ENCODE measurements around the gene JKAMP. TPM values are rescaled to one million over a fixed set of nuclear protein-coding genes. Genes with fewer than 3 reads are reported as not detected.
A peak's percentile ranks its signal among the peaks of the same experiment; 100 is the strongest.

The JKAMP gene
- total RNA-seq, 2 donors from 2014 or later: 38.0 to 66.0 TPM

DNA sequence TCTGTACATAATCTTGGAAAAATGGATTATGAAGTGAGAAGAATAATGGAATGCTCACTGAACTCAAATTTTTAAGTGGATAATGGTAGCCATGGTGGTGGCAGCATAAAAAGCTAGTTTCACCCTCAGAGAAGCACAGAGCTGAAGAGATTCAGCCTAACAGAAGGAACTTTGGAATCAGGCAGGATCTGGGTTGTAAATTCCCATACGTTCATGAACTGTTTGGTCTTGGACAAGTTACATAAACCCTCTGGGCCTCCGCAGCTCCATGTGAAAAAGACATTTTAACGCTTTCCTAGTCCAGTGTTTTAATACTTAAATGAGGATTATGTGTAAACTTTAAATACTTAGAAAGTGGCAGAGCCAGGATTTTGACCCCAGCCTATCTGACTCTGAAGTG lies 26.6 kb downstream of the JKAMP start:
- Histone ChIP-seq H3K27ac (no peak overlapping the region), H3K36me3 (no peaks in the 10 kb centered on the region), H3K27me3 (no peaks in the 10 kb centered on the region), H3K4me3 (no peak overlapping the region), H3K9me3 (no peaks in the 10 kb centered on the region), H3K4me1 (no peaks in the 10 kb centered on the region)
- TF ChIP-seq, protein P1, sequence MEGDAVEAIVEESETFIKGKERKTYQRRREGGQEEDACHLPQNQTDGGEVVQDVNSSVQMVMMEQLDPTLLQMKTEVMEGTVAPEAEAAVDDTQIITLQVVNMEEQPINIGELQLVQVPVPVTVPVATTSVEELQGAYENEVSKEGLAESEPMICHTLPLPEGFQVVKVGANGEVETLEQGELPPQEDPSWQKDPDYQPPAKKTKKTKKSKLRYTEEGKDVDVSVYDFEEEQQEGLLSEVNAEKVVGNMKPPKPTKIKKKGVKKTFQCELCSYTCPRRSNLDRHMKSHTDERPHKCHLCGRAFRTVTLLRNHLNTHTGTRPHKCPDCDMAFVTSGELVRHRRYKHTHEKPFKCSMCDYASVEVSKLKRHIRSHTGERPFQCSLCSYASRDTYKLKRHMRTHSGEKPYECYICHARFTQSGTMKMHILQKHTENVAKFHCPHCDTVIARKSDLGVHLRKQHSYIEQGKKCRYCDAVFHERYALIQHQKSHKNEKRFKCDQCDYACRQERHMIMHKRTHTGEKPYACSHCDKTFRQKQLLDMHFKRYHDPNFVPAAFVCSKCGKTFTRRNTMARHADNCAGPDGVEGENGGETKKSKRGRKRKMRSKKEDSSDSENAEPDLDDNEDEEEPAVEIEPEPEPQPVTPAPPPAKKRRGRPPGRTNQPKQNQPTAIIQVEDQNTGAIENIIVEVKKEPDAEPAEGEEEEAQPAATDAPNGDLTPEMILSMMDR (IDR thresholded peaks at IDR 0.05): no peak
- no peak for DNase-seq (ENCODE audit: low spot score)

DNA sequence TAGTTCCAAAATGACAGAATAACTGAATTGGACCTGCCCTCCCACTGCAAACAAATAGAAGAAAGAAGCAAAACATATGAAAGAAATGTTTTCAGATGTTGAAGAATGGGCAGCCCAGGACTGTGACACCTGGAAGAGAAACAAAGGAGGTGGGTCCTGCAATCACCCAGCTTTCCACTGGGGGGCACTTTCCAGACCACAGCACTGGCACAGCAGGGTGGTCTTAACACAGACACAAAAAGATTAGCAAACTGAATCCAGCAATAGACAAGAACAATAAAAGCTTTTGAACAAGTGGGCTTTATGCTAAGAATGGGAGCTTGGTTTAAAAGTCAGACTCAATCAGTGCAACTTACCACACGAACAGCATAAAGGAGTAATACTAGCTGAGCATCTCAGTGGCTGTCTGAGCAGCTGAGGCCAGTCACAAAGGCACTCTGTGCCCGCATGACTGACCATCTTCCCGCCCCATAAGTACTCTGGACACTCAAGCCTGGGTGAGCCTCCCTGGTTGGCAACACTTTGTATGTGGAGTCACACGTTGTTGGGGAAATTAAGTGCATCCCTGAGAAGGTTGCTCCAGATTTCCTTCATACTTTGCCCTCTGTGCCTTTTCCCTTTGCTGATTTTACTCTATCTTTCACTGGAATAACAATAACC lies 27.7 kb downstream of the JKAMP start:
- TF ChIP-seq, protein P1 (IDR thresholded peaks at IDR 0.05): peak; percentile 18 to 39
- H3K4me1 ChIP-seq: no peaks in the 10 kb centered on the region
- H3K27me3 ChIP-seq: no peaks in the 10 kb centered on the region
- no peak overlapping the region for H3K4me3 ChIP-seq
- no peaks in the 10 kb centered on the region for H3K36me3 ChIP-seq
- DNase-seq (ENCODE audit: low spot score): no peak
- H3K9me3 ChIP-seq: no peaks in the 10 kb centered on the region
- H3K27ac ChIP-seq: no peak overlapping the region

DNA sequence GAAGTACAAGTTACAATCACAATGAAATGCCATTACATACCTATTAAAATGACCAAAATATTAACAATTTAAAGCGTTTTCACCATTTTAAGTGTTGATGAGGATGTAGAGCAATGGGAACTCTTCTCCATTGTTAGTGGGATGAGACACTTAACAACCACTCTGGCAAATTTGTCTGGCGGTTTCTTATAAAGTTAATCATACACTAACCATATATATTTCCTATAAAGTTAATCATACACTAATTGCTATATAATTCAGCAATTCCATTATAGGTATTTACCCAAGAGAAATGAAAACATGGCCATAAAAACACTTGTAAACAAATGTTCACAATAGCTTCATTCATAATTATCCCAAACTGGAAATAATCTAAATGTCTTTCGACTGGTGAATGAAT lies 35.9 kb downstream of the JKAMP start:
- TF ChIP-seq, protein P1 (IDR thresholded peaks at IDR 0.05): no peak
- Histone ChIP-seq H3K27ac (no peak overlapping the region), H3K4me1 (no peaks in the 10 kb centered on the region), H3K27me3 (no peaks in the 10 kb centered on the region), H3K9me3 (no peaks in the 10 kb centered on the region), H3K36me3 (no peaks in the 10 kb centered on the region), H3K4me3 (no peak overlapping the region)
- no peak for DNase-seq (ENCODE audit: low spot score)

DNA sequence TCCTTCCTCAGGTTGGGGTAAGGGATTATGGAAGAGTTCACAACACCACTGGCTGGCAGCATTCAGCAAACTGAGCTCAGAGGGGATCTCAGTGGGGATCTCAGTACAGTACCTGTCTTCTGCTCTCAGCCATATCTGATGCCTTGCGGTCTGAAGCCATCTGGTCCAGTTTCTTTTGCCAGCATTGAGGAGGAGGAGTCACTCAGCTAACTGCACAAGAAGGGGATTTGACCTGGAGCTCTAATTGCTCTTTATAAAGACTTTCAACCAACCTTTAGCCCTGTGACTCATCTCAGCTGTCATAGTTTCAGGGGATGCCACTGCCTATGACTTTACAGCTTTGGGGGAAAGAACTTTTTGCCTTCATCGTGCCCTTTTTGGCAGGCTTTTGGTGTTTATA lies 44.9 kb downstream of the JKAMP start:
- Histone ChIP-seq H3K4me1 (no peaks in the 10 kb centered on the region), H3K36me3 (no peaks in the 10 kb centered on the region), H3K4me3 (no peak overlapping the region), H3K9me3 (no peaks in the 10 kb centered on the region), H3K27me3 (no peaks in the 10 kb centered on the region), H3K27ac (no peak overlapping the region)
- TF ChIP-seq, protein P1 (IDR thresholded peaks at IDR 0.05): no peak
- no peak for DNase-seq (ENCODE audit: low spot score)

DNA sequence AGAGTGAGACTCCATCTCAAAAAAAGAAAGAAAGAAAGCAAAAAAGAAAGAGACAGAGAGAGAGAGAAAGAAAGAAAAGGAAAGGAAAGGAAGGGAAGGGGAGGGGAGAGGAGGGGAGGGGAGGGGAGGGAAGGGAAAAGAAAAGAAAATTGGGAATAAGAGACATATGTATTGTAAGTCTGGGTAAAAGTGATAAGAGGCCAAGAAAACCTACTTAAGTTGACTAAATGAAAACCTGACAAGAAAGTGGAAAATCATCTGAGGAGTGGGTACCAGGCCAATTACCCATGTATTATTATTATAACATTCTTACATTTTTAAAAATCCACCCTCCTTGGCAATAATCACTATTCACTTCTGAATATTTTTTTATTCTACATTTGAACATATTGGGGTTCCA lies 46.0 kb downstream of the JKAMP start:
- H3K36me3 ChIP-seq: no peaks in the 10 kb centered on the region
- TF ChIP-seq, protein P1 (IDR thresholded peaks at IDR 0.05): no peak
- H3K4me3 ChIP-seq: no peak overlapping the region

DNA sequence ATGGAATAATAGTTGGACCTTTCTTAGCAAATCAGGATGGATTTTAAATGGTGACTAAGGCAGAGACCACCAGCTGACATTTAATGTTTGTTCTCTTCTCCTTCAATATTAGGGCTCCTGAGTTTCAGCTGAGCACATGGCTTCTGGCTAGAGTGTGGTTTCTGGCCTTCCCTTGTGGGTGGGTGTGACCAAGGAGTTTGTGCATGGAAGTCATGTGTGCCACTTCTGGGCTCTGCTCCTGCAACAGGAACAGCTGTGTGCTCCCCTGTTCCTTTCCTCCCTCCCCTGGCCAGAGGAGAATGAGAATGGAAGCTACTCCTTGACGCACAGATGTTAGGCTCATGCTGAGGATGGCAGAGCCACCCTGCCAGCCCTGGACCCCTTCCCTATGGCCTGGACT lies 48.1 kb downstream of the JKAMP start:
- Histone ChIP-seq H3K9me3 (no peaks in the 10 kb centered on the region), H3K27me3 (no peaks in the 10 kb centered on the region), H3K27ac (no peak overlapping the region), H3K36me3 (no peaks in the 10 kb centered on the region), H3K4me1 (no peaks in the 10 kb centered on the region), H3K4me3 (no peak overlapping the region)
- TF ChIP-seq, protein P1 (IDR thresholded peaks at IDR 0.05): no peak
- no peak for DNase-seq (ENCODE audit: low spot score)

More for the DNA sequence above, 46.0 kb downstream of the JKAMP start:
- H3K27ac ChIP-seq: no peak overlapping the region
- H3K4me1 ChIP-seq: no peaks in the 10 kb centered on the region
- H3K27me3 ChIP-seq: no peaks in the 10 kb centered on the region
- DNase-seq (ENCODE audit: low spot score): no peak
- no peaks in the 10 kb centered on the region for H3K9me3 ChIP-seq
